DOHH2 (cell line): ENCODE results near the gene BRIX1.

Experiments
- H3F3A ChIP-seq: fragments of 200-600 bp; sonication (generic), shearing (Covaris generic); 2 replicates; pipeline ENCODE4 v1.6.0; 2016; ENCODE audit warnings: antibody characterized with exemption, mild to moderate bottlenecking; ENCODE audit not compliant: control insufficient read depth, insufficient read depth
- H3K27ac ChIP-seq: fragments of 200-600 bp; sonication (generic); 2 replicates; pipeline ENCODE4 v1.5.1; 2014; ENCODE audit warnings: low read depth, mild to moderate bottlenecking, low read length, moderate library complexity
- H3K27me3 ChIP-seq: fragments of 200-600 bp; sonication (generic); 2 replicates; pipeline ENCODE4 v1.6.1; 2014; ENCODE audit warnings: mild to moderate bottlenecking, low read length, mixed read lengths; ENCODE audit not compliant: control insufficient read depth
- H3K36me3 ChIP-seq: fragments of 200-600 bp; sonication (generic); 2 replicates; pipeline ENCODE4 v1.6.1; 2014; ENCODE audit warnings: mild to moderate bottlenecking, low read length, moderate library complexity, mixed read lengths; ENCODE audit not compliant: control insufficient read depth
- H3K4me1 ChIP-seq: fragments of 200-600 bp; sonication (generic); 2 replicates; pipeline ENCODE4 v1.6.1; 2014; ENCODE audit warnings: mild to moderate bottlenecking, low read length, mixed read lengths; ENCODE audit not compliant: control insufficient read depth
- H3K4me2 ChIP-seq: fragments of 200-600 bp; sonication (generic); 2 replicates; pipeline ENCODE4 v1.6.0; 2014; ENCODE audit warnings: mild to moderate bottlenecking, low read length, moderate library complexity
- H3K4me3 ChIP-seq: fragments of 200-600 bp; sonication (generic); 2 replicates; pipeline ENCODE4 v1.5.1; 2014; ENCODE audit warnings: mild to moderate bottlenecking, low read length, mixed read lengths
- H3K79me2 ChIP-seq: fragments of 200-600 bp; sonication (generic); 2 replicates; pipeline ENCODE4 v1.6.1; 2014; ENCODE audit warnings: mild to moderate bottlenecking, low read length, mixed read lengths; ENCODE audit not compliant: control insufficient read depth
- H3K9me2 ChIP-seq: fragments of 200-600 bp; sonication (generic); replicated peaks from 2 replicates; pipeline ENCODE4 v1.6.1; 2014; ENCODE audit warnings: mild to moderate bottlenecking, low read length, mixed read lengths; ENCODE audit not compliant: control insufficient read depth
- H3K9me3 ChIP-seq: fragments of 200-600 bp; sonication (generic); 2 replicates; pipeline ENCODE4 v1.6.1; 2014; ENCODE audit warnings: antibody characterized with exemption, low read length, mixed read lengths; ENCODE audit not compliant: control insufficient read depth, insufficient read depth
- H4K20me1 ChIP-seq: fragments of 200-600 bp; sonication (generic); 2 replicates; pipeline ENCODE4 v1.6.0; 2014; ENCODE audit warnings: low read depth, mild to moderate bottlenecking, antibody characterized with exemption, low read length, moderate library complexity; ENCODE audit not compliant: control insufficient read depth, insufficient read depth
- EZH2phosphoT487 ChIP-seq: fragments of 200-600 bp; sonication (generic); IDR thresholded peaks from 2 replicates; pipeline ENCODE4 v1.6.1; 2017; ENCODE audit warnings: borderline replicate concordance, mild to moderate bottlenecking, antibody characterized with exemption, low read length, moderate library complexity, mixed read lengths
- TF ChIP-seq, protein P1 (sequence below): fragments of 200-600 bp; sonication (generic); IDR thresholded peaks from one replicate; pipeline ENCODE4 v1.5.1; 2014; ENCODE audit warnings: antibody characterized with exemption, mild to moderate bottlenecking, low read depth, low read length; ENCODE audit not compliant: poor library complexity, severe bottlenecking

Gene BRIX1

DNA sequence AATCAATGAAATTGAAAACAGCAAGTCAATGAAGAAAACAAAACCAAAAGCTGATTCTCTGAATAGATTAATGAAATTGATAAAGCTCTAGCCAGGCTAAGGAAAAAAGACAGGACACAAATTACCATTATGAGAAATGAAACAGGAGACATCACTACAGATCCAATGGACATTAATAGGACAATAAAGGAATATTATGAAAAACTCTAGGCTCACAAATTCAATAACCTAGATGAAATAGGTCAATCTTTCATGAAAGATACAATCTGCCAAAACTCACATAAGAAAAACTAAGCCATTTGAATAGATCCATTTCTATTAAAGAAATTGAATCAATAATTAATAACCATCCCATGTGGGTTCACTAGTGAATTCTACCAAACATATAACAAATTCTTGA is 39.2 kb upstream of the BRIX1 start:
- Histone ChIP-seq H4K20me1 (no peaks in the 10 kb centered on the region), H3K27ac (no peak overlapping the region), H3K4me2 (no peak overlapping the region), H3K9me2 (no peaks in the 10 kb centered on the region), H3K36me3 (no peaks in the 10 kb centered on the region), H3K79me2 (no peaks in the 10 kb centered on the region), H3K4me3 (no peak overlapping the region), H3F3A (no peaks in the 10 kb centered on the region), H3K27me3 (no peaks in the 10 kb centered on the region; the same call in 1 of the 2 replicates), H3K9me3 (no peaks in the 10 kb centered on the region), H3K4me1 (no peaks in the 10 kb centered on the region)
- TF ChIP-seq, protein P1, sequence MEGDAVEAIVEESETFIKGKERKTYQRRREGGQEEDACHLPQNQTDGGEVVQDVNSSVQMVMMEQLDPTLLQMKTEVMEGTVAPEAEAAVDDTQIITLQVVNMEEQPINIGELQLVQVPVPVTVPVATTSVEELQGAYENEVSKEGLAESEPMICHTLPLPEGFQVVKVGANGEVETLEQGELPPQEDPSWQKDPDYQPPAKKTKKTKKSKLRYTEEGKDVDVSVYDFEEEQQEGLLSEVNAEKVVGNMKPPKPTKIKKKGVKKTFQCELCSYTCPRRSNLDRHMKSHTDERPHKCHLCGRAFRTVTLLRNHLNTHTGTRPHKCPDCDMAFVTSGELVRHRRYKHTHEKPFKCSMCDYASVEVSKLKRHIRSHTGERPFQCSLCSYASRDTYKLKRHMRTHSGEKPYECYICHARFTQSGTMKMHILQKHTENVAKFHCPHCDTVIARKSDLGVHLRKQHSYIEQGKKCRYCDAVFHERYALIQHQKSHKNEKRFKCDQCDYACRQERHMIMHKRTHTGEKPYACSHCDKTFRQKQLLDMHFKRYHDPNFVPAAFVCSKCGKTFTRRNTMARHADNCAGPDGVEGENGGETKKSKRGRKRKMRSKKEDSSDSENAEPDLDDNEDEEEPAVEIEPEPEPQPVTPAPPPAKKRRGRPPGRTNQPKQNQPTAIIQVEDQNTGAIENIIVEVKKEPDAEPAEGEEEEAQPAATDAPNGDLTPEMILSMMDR = no peak
- no peak for TF ChIP-seq EZH2phosphoT487

GRCh38 chr5:34881246-34881645 is 34.3 kb upstream of the BRIX1 start:
- no peaks in the 10 kb centered on the region for H3K4me1 ChIP-seq

DNA sequence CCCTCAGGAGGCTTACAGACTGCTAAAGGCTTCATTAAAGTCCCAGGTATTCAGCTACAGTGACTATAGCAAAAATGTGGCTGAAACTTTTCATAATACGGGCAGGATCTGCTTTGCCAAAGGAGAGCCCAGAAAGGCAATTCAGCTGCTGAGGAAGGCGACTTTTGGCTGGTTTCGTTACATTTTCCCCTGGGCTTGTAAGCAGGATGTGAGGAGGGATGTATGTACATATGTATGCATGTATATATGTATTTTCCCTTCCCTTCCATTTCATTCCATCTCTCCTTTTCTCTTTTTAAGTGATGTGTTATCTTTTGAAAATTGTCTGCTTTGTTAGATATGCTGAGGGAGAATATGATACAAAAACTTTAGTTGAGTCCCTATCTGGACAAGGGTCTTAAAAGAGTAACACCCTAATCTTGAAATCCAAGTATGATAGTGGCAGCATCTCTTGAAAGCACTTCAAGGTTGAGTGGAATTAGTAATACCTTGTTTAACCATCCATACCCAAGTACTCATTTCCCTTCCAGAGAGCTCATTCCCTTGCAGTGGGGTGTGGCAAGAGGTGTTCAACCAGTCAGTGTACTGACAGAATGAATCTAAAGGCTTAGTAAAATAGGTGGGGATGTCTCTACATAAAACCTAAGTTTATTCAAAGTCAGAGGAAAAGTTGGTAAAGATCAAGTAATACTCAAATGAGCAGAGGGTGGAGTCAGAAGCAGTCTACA is 29.0 kb upstream of the BRIX1 start:
- H3K36me3 ChIP-seq = no peaks in the 10 kb centered on the region
- H3K27ac ChIP-seq = no peak overlapping the region
- no peak overlapping the region for H3K4me3 ChIP-seq
- TF ChIP-seq, protein P1 = no peak
- TF ChIP-seq EZH2phosphoT487 = no peak
- H3K9me2 ChIP-seq = no peaks in the 10 kb centered on the region
- H3K27me3 ChIP-seq = 0 out of 2 replicates have a peak, but pooled peaks cover 2% of the 10 kb centered on the region
- H3K9me3 ChIP-seq = no peaks in the 10 kb centered on the region
- H3K4me1 ChIP-seq = no peaks in the 10 kb centered on the region
- H3K4me2 ChIP-seq = no peak overlapping the region
- no peaks in the 10 kb centered on the region for H3K79me2 ChIP-seq
- no peaks in the 10 kb centered on the region for H4K20me1 ChIP-seq
- no peaks in the 10 kb centered on the region for H3F3A ChIP-seq

More at GRCh38 chr5:34881246-34881645, 34.3 kb upstream of the BRIX1 start:
- Histone ChIP-seq H4K20me1 (no peaks in the 10 kb centered on the region), H3K27me3 (peaks cover 2% of the 10 kb centered on the region; the same call in 1 of the 2 replicates), H3K9me2 (no peaks in the 10 kb centered on the region), H3K9me3 (no peaks in the 10 kb centered on the region), H3K4me2 (no peak overlapping the region), H3K36me3 (no peaks in the 10 kb centered on the region), H3K27ac (no peak overlapping the region), H3K79me2 (no peaks in the 10 kb centered on the region), H3F3A (no peaks in the 10 kb centered on the region), H3K4me3 (no peak overlapping the region)
- TF ChIP-seq, protein P1 = no peak
- TF ChIP-seq EZH2phosphoT487 = no peak
